HG02981 (cell line): Measurements from ENCODE around the gene TNS3.

Experiments used
- ATAC-seq: cut with Tn5 transposase; IDR thresholded peaks from one replicate; pipeline ENCODE4 v1.9.1; 2021; ENCODE audit warnings: mild to moderate bottlenecking, moderate library complexity; ENCODE audit not compliant: unreplicated experiment

The TNS3 gene

DNA sequence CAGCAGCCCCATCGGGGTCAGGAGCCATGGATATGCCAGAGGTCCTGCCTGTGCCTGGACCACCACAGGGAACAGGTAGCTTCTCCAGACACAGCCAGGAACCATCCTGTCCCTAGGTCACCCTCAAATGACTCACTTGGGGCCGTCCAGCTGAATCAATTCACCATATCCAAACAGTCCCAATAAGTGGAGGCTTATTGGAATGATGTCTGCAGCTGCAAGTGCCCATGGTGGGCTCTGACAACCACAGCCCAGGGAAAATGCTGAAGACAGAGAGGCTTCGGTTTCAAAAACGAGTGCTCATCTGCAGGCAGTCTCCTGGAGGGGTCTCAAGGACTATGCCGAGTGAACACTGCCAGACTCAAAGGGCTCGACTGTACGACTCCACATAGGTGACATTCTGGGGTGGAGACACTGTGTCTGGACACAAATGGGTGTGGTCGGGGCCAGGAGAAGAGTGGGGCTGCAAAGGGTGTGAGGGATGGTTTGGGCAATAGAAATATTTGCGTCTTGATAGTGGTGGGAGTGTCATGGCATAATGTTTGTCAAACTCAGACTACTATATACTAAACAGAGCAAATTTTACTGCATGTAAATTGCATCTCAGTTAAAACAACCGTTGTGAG lies 204.8 kb downstream of the TNS3 start:
- ATAC-seq: no peak

DNA sequence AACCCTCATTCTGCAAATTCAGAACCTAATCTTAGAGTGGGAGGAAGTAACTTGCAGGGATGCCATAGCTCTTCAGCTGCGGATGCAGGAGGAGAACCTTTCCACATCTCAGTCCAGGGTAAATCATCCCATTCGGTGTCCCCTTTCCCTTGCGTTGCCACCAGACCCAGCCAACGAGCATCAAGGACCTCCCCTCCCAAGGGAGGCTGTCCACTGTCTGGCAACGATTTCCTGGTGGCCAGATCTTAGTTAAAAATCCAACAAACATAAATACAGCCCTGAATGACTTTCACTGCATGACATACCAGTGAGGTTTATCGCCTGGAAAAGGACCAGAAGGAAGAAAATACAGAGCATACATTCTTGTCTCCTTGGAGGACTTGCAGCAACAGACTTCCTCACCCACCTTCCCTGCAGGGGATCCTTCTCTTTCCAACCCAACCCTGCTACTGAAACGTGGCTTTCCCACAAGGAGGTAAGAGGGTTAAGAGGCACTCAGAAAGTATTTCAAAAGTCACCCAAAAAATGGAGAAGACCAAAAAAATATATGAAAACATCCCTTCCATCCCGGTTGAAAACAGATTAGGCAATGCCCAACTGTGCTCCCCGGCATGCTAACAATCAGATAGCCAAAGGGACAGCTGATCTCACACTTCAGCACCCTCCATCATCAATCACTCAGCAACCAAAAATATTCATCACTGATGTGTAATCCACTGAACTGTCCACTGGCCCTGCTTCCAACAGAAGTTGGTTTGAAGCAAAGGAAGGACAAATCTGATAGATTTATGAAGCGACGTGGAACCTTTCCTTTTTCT lies 206.6 kb downstream of the TNS3 start:
- ATAC-seq: no peak

DNA sequence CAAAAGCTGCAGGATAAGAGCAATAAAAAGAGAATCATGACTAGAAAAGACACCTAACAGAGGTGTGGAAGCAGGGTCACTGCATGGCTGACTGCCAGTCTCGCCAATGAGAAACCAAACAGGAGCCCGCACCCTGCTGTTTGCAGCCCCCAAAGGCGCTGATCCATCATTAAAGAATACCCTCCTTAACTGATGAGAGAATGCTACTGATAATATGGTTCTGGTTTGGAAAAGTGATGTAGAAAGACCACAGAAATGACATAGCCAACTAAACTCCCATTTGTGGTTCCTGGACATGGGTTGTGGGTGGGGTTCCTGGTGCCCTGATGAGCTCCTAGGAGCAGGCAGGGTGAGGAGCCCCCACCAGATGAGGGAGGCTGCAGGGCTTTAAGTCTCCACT lies 207.4 kb downstream of the TNS3 start:
- ATAC-seq: no peak

DNA sequence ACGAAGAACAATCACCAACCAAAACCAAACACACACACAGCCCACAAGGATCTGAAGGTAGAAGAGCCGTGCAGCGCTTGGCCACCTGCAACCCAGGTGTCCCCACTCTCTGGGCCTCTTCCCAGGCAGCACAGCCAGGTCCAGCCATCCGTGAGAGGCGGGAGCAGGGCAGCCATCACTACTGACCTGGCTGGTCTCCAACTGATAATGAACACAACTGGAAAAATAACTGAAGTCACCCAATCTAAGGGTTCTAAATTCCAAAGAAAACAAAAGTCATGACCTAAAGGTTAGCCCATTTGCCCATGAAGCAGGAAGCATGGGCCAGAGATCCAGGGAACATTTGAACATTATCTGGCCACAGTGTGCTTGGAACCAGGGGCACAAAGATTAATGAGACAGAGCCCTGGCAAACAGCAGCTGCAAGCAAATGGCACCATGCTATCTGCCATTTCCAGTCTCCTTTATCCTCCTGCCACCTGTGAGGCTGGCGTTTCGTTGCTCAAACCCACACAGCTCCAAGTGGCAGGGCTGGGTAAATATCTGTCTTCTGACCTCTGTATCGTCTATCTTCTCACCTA lies 207.9 kb downstream of the TNS3 start:
- no peak for ATAC-seq

DNA sequence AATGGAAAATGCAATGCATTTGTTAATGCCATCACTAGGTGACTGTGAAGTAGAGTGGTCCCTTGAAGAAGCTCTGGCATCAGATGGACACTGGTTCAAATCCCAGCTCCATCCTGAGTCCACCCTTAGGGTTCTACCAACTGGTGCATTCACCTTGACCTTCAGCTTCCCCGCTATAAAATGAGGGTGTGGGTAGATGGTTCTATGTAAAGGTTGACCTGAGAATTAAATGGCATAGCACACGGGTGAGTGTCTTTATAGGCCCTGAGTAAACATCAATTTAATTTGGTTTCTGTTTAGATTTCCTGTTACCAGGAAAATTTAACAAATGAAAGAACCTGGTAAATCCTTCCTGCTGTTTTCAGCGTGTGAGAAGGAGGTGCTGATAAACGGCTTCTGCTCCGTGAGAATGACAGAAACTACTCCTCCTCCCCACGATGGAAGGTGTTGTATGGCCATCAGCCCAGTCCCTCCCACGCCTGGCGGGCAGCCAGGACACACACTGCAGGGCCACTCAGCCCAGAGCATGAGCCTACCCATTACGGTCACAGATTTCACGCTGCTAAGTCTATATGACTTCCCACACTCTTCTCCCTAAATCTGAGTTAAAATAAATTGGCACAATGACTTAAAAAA lies 210.1 kb downstream of the TNS3 start:
- ATAC-seq: no peak

DNA sequence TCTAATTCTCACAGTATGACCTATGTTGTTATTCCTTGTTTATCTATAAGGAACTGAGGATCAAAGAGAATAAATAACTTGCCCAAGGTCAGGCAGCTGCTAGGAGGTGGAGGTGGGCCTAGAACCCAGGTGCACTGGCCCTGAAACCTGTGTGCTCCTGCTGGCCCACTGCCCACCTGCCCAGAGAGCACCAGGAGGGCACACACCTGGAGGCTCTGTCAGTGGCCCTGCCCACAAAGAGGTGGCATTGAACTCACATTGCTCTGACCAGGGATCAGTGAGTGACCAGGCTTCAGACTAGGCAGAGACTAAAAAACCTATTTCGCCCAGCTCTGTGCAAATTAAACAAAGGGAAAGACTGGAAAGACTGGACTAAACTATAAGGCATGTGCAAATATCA lies 210.6 kb downstream of the TNS3 start:
- no peak for ATAC-seq

DNA sequence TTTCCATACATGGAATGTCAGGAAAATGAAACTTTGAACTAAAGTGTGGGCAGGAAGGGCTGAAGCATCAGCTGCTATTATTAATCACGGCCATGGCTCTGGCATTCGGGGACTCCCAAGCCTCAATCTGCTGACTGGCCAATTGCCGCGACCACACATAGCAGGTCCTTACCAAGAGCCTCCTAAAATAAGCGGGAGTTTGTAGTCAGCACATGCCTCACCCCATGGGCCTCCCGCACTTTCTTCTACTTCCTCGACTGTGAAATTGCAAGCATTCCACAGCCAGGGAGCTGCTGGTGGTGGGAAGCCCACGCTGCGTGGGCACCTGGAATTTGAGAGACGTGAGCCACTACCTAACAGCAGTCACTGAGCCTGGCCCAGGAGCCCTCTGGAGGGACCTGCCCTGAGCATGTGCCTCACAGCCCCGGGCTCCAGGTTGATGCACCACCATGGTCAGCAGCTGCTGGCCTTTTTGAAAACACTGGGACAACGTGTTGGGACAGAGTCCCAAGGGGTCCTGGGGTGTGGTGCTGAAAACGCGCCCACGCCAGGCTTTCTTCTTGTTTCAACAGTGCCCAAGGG lies 211.4 kb downstream of the TNS3 start:
- no peak for ATAC-seq

DNA sequence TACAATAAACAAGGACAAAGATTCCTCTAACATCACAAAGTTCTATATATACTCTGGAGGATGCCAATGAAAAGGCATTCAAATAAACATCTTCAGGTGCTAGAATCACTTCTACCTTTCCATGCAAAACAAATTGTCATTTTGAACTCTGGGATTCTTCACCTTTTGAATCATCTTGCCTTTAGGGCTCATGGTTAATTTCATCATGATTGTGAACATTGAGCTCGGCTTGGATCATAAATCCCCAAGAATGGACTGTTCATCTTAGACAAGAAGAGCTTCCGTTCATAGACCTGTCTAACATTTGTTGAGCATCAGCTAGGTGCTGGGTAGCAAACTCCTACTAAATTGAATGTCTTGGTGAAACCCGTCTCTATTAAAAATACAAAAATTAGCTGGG lies 212.2 kb downstream of the TNS3 start:
- ATAC-seq: no peak

DNA sequence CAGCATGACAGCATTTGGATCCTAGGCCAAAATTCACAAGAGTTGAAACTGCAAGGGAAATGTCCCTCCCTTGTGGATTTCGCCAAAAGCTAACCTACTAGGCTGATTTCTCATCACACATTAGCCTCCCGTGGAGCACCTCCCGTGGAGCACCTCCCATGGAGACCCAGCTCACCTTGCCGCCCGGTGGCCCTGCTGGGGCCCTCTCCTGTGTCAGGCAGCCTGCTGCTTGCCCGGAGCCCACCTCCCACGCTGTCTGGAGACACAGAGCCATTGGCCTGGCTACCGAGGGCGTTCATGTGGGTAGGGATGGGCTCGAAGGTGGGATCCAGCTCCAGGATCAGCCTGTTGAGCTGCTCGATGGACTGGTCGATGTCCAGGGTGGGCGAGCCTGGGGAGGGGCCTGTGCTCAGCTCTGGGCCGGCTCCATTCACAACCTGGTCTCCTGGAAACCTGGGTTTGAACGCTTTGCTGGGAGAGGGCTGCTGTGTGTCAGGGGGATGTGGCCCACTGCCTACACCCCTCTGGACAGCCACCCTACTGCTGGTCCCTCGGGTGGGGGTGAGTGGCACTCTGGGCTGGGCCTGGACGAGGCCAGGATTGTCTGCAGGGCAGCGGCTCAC lies 213.6 kb downstream of the TNS3 start:
- ATAC-seq: no peak

DNA sequence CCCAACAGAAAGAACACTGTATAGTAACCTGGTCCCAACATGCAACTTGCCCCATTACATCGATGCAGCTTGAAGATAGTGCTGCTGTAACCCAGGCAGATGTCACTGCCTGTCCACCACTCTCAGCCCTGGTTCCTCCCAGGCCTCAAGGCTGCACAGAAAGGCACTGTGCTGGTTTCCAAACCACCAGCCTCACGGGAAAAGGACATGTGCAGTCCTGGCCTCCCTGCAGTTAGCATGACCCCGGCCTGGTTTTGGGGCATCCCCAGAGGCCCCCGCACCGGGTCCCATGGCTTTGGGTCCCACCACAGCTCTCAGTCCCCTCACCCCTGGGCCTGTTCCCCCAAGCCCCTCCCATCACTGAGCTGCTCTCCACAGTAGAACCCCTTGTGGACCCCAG lies 214.5 kb downstream of the TNS3 start:
- no peak for ATAC-seq

DNA sequence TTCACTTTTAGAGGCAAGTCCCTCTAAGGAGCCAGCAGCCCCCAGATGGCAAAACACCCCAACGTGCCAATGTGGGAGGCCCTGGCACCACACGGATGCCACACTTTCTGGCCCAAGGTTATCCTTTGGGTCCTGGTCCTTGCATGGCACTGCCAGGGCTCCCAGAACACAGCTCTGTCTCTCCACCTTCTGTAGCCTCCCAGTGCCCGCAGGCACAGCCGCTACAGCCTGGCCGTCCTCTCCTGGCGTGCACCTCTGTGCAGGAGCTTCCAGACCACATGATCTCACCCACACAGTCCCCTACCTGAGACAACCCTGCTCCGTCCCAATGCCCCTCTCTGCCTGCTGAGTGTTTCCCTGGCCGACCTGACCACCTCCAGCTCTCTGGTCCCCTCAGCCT lies 215.0 kb downstream of the TNS3 start:
- no peak for ATAC-seq

DNA sequence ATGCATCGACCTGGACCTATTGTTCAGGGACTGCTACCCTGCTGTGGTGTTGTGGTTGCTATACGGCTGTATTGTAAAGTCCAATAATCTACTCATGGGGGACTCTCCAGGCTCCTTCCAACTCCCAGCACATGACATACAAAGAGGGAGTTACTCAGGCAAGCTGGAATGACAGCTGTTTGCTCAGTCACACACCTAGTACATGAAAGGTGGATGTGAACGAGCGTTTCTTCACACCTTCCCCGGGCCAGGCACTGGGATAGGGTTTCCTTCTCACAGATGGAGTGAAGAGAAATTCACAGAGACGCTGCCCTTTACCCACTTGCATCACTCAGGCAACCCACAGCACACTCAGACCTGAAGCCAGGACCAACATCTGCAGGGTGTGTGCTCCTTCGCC lies 215.7 kb downstream of the TNS3 start:
- ATAC-seq: no peak

DNA sequence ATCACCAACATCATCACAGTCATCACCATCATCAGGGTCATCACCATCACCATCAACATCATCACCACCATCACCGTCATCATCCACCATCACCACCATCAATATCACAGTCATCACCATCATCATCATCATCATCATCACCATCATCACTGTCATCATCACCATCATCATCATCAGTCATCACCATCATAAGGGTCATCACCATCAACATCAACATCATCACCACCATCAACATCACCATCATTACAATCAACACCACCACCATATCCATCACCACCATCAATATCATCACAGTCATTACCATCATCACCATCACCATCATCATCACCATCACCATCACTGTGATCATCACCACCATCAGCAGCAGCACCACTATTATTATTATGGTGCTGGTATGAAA lies 218.9 kb downstream of the TNS3 start:
- ATAC-seq: no peak

DNA sequence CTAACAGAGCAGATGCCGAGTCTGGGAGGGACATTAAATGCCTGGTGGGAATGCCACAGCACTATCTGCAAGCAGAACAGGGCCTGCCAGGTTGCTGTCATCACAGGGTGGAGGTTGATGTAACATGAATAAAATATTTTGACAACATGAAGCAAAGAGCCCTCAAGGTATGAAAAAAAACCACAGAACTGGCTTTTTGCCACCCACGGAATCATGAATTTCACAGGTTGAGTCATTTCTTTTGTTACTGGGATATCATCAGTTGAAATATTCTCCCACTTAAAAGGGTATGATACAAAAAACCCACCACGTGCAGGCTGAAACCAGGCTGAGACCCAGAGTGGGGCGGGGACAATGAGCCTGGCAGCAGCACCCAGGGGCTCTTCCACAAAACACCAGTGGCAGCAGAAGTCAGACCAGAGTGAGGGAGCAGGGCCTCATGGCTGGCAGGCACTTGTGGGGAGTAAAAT lies 220.1 kb downstream of the TNS3 start:
- ATAC-seq: no peak

DNA sequence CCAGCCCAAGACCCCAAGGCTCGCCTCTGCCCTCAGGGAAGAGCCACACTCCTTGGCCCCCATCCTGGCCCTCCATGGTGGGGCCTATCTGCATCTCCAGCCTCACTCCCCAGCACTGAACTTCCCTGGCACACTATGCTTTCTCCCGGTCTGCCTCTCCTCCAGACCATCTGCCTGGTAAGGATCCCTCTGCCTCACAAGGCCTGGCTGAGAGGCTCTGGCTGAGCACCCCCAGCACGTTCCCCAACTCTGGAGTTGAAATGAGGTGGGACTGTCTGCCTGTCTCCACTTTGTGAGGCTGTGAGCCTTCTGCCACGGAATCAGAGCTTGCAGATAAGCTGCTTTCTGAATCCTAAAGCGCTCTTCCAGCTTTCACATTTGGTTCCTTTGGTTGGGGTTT lies 220.7 kb downstream of the TNS3 start:
- no peak for ATAC-seq

DNA sequence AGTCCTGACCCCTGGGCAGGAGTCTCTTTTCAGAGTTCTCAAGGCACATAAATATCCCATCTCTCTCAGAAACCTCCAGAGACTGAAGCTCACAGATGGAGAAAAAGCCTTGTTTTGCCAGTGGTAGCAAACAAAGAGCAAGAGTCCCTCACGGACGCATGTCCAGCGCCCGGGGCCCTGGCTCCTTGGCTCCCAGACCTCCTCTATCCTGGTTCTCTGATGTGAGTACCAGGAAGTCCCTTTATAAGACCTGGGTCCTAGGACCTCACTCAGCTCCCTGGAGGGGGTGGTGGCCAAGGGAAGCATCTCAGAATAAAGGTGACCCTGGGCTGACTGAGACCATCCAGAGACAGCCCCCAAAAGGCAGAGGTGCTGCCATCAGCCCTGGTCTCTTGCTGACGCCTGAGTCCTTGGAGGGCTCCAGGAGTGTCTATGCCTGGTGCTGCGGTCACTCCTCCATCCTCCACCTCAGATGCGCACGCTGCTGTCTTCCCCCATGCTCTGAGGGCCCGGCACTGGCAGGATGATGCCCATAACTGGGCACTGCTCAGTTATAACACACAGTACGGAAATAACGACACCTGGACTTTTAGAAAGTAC lies 221.5 kb downstream of the TNS3 start:
- ATAC-seq: no peak

DNA sequence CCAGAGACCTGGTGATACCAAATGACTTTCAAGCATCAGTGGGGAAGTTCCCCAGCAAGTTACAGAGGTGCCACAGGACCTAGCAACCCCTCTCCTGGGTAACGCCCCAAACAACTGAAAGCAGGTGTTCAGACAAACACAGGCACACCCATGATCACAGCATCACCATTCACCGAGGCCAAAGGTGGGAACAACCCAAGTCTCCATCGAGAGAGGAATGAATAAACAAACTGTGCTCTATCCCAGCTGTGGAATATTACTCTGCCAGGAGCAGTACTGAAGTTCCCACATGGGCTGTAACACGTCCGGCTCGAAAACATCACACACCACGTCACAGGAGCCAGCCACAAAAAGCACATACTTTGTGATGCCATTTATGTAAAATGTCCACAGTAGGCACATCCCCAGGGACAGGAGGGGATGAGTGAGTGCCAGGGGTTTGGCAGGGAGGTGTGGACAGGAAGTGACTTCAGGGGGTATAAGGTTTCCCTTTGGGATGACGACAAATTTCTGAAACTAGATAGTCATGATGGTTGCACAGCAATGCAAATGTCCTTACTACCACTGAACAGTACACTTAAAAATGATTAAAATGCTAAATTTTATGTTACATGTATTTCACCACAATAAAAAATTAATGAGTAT lies 222.8 kb downstream of the TNS3 start:
- ATAC-seq: no peak

DNA sequence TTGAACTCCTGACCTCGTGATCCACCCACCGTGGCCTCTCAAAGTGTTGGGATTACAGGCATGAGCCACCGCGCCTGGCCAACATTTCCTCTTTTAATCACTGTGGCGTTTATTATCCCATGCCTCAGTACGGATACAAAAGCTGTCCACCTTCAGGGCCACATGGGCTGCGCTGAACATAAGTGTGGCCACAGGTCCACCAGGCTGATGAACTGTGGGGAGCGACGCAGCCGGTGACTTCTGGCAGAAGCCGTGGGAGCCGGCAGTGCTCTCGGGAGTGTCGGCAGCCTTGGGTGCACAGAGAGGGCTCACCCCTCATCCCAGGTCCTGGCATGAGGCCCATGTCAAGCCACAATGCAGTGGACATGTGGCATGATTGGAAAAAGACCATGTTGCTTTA lies 223.6 kb downstream of the TNS3 start:
- no peak for ATAC-seq

DNA sequence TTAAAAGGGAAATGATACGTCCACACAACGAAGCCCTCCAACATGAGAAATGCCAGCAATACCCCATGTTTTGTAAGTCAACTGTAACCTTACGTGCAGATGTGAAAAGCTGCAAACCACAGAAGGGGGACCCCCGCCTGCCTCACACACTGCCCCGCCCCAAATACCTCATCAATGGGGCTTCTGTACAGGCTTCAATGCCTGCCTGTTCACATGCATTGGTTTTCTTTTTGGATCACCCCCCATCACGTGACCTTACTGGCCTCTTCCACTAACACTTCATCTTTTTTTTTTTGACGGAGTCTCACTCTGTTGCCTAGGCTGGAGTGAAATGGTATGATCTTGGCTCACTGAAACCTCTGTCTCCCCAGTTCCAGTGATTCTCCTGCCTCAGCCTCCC lies 224.0 kb downstream of the TNS3 start:
- no peak for ATAC-seq

DNA sequence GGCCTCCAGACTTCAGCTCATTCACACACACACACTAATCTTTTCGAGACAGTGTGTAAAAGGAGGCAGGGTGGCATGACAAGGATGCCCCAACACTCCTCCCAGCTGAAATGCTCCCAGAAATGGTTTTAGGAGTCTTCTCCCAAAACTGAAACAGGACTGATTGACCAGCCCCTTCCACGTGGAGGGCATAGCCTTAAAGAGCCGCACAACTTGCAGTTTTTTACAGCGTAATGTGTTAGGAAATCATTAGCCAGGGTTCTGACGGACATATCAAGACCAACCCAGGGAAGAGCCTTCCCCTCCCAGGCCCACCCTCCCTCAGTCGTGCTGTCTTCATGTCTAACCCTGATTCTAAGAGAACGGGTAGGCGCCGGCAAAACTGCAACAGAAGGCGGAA lies 224.6 kb downstream of the TNS3 start:
- no peak for ATAC-seq
